Stimulated activated CD8-positive, alpha-beta memory T cell treated with anti-CD3 and anti-CD28 coated beads, Interleukin-12 subunit alpha, Interleukin-12 subunit beta, amount 100 ng/mL, for 1 hour (primary cell): ENCODE measurements around the gene CALD1.

ENCODE experiments used
- DNase-seq: peaks from one replicate; pipeline ENCODE4 v3.0.0-alpha.2; 2020; ENCODE audit warnings: low read depth

The CALD1 gene

DNA sequence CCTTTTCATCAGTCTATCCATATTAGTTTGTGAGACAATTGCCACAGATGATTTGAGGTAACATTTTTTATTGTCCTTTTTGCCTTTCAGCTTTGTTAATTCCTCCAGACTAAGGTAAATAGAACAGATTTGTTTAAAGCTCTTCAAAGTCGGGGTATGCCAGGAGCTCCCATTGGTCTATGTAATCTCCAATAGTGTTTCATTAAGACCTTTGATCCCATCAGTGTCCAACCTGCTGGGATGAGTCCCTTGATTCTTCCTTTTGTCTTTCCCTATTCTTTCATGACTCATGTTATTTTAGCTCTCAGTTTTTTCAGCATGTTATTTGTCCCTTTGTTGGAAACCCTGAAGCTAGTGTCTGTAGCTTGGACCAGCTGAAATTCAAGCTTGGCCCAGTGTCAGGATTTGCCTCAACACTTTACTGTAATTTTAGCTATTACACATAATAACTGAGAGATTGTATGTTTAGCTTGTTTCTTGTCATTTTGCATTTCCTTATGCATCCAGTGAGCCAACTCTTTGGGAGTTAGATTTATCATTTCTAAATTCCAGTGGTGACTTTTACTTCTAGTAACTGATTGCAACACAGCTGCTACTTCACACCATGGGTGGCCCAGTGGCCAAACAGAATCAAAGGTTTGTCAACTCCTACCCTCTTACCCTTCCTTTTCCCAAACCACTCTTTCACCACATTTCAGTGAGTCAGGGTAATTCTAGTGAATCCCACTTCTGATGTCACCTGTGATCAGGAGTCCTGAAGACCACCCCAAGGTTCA, 222.1 kb downstream of the CALD1 start:
- no peak for DNase-seq

DNA sequence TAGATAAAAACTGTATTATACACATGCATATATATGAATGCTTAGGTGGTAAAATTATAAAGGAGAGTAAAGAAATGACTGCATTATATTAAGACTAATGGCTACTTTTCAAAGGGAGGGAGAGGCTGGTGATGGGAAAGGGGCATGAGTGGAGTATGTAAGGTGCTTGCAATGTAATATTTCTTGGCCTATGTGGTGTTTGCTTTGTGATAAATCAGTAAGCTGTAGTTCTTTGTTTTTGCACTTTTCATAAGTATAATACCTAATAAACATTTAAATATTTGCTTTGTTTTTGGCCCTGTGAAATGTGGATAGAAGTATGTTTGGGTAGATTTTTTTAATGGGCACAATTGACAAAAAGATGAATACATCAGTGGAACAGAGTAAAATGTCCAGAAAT, 232.8 kb downstream of the CALD1 start:
- no peak for DNase-seq
